ENCODE data around the gene BICDL1. TPM values are rescaled to one million over a fixed set of nuclear protein-coding genes. Genes with fewer than 3 reads are reported as not detected.

BICDL1 gene
- total and polyA plus RNA-seq, 2 donors from 2014 or later: 60.5 to 101 TPM

GRCh38 chr12:120032242-120032641, 43.2 kb downstream of the BICDL1 start:
- Histone ChIP-seq H3K9me3 (ENCODE audit: control insufficient read depth in 2 of 3, insufficient read depth in 1 of 3, low read length in 3 of 3) (no peaks in the 10 kb centered on the region), H3K4me1 (ENCODE audit: control insufficient read depth in 2 of 3, insufficient read depth in 2 of 3, low read depth in 1 of 3, low read length in 3 of 3) (peaks cover 0 to 3% (median 0%) of the 10 kb centered on the region in 3 donors), H3K9ac (ENCODE audit: low read length in 3 of 3) (no peak overlapping the region), H3K36me3 (ENCODE audit: control insufficient read depth in 2 of 3, insufficient read depth in 3 of 3, low read length in 3 of 3) (peaks cover 0 to 4% (median 0%) of the 10 kb centered on the region in 3 donors), H3K4me3 (ENCODE audit: low read length in 3 of 3) (no peak overlapping the region), H3K27me3 (ENCODE audit: control insufficient read depth, insufficient read depth, low read length) (no peaks in the 10 kb centered on the region), H3K27ac (ENCODE audit: low read depth in 2 of 2, low read length in 2 of 2) (no peak overlapping the region)
- FAIRE-seq (no peak), DNase-seq (no peak)
- intact Hi-C loops (cut with DNase I): no loop called here
- no peak for TF ChIP-seq CTCF (IDR thresholded peaks at IDR 0.05; ENCODE audit: borderline replicate concordance, extremely low read depth, insufficient read depth)

- H3K27me3 ChIP-seq (ENCODE audit: control insufficient read depth, insufficient read depth, low read length): no peaks in the 10 kb centered on the region
- peaks cover 0 to 4% (median 0%) of the 10 kb centered on the region in 3 donors for H3K36me3 ChIP-seq (ENCODE audit: control insufficient read depth in 2 of 3, insufficient read depth in 3 of 3, low read length in 3 of 3)
- H3K27ac ChIP-seq (ENCODE audit: low read depth in 2 of 2, low read length in 2 of 2): no peak overlapping the region
- H3K9ac ChIP-seq (ENCODE audit: low read length in 3 of 3): no peak overlapping the region
- FAIRE-seq (peak; percentile 54), DNase-seq (peak in 2 of 5 donors; percentile 10 to 18)
- intact Hi-C loops (cut with DNase I): no loop called here
- no peak overlapping the region for H3K4me3 ChIP-seq (ENCODE audit: low read length in 3 of 3)
- H3K9me3 ChIP-seq (ENCODE audit: control insufficient read depth in 2 of 3, insufficient read depth in 1 of 3, low read length in 3 of 3): no peaks in the 10 kb centered on the region
- no peak for TF ChIP-seq CTCF (IDR thresholded peaks at IDR 0.05; ENCODE audit: borderline replicate concordance, extremely low read depth, insufficient read depth)
- peaks cover 0 to 3% (median 2%) of the 10 kb centered on the region in 3 donors for H3K4me1 ChIP-seq (ENCODE audit: control insufficient read depth in 2 of 3, insufficient read depth in 2 of 3, low read depth in 1 of 3, low read length in 3 of 3)
Observed at GRCh38 chr12:120037851-120038250, 48.8 kb downstream of the BICDL1 start.

- DNase-seq: no peak
- TF ChIP-seq CTCF (IDR thresholded peaks at IDR 0.05; ENCODE audit: borderline replicate concordance, extremely low read depth, insufficient read depth): no peak
- no peak overlapping the region for H3K27ac ChIP-seq (ENCODE audit: low read depth in 2 of 2, low read length in 2 of 2)
Observed at GRCh38 chr12:120039711-120040110, 50.7 kb downstream of the BICDL1 start.

More at GRCh38 chr12:120039711-120040110, 50.7 kb downstream of the BICDL1 start:
- H3K4me3 ChIP-seq (ENCODE audit: low read length in 3 of 3): no peak overlapping the region
- no peak overlapping the region for H3K9ac ChIP-seq (ENCODE audit: low read length in 3 of 3)
- no peaks in the 10 kb centered on the region for H3K27me3 ChIP-seq (ENCODE audit: control insufficient read depth, insufficient read depth, low read length)
- H3K9me3 ChIP-seq (ENCODE audit: control insufficient read depth in 2 of 3, insufficient read depth in 1 of 3, low read length in 3 of 3): no peaks in the 10 kb centered on the region
- peaks cover 0 to 3% (median 2%) of the 10 kb centered on the region in 3 donors for H3K4me1 ChIP-seq (ENCODE audit: control insufficient read depth in 2 of 3, insufficient read depth in 2 of 3, low read depth in 1 of 3, low read length in 3 of 3)
- H3K36me3 ChIP-seq (ENCODE audit: control insufficient read depth in 2 of 3, insufficient read depth in 3 of 3, low read length in 3 of 3): peaks cover 0 to 8% (median 0%) of the 10 kb centered on the region in 3 donors
- intact Hi-C loops (cut with DNase I): no loop called here
- FAIRE-seq: no peak
